Measurements from ENCODE around the gene PPARA.

PPARA gene

GRCh38 chr22:46214149-46214548 lies 63.8 kb downstream of the PPARA start:
- DNase-seq (ENCODE audit: low read depth), result no peak

GRCh38 chr22:46214616-46215015 lies 64.3 kb downstream of the PPARA start:
- no peak for DNase-seq (ENCODE audit: low read depth)

- no peak for DNase-seq (ENCODE audit: low read depth)
Observed at GRCh38 chr22:46219636-46220035, 69.3 kb downstream of the PPARA start.

GRCh38 chr22:46220921-46221320 lies 70.6 kb downstream of the PPARA start:
- no peak for DNase-seq (ENCODE audit: low read depth)

GRCh38 chr22:46224044-46224897 lies 73.9 kb downstream of the PPARA start:
- no peak for DNase-seq (ENCODE audit: low read depth)

GRCh38 chr22:46224898-46225290 lies 74.6 kb downstream of the PPARA start:
- no peak for DNase-seq (ENCODE audit: low read depth)

- DNase-seq (ENCODE audit: low read depth), result no peak
Observed at GRCh38 chr22:46225631-46226030, 75.3 kb downstream of the PPARA start.

GRCh38 chr22:46226577-46226976 lies 76.3 kb downstream of the PPARA start:
- no peak for DNase-seq (ENCODE audit: low read depth)

- no peak for DNase-seq (ENCODE audit: low read depth)
Observed at GRCh38 chr22:46229701-46230100, 79.4 kb downstream of the PPARA start.

- no peak for DNase-seq (ENCODE audit: low read depth)
Observed at GRCh38 chr22:46230262-46230901, 80.1 kb downstream of the PPARA start.

GRCh38 chr22:46233231-46233630 lies 82.9 kb downstream of the PPARA start:
- DNase-seq (ENCODE audit: low read depth), result no peak

GRCh38 chr22:46234969-46235368 lies 84.6 kb downstream of the PPARA start:
- DNase-seq (ENCODE audit: low read depth), result no peak

- DNase-seq (ENCODE audit: low read depth), result no peak
Observed at GRCh38 chr22:46237453-46238124, 87.3 kb downstream of the PPARA start.

- DNase-seq (ENCODE audit: low read depth), result no peak
Observed at GRCh38 chr22:46238541-46238940, 88.2 kb downstream of the PPARA start.

- DNase-seq (ENCODE audit: low read depth), result no peak
Observed at GRCh38 chr22:46239261-46240048, 89.1 kb downstream of the PPARA start.

GRCh38 chr22:46240073-46240472 lies 89.7 kb downstream of the PPARA start:
- no peak for DNase-seq (ENCODE audit: low read depth)

- no peak for DNase-seq (ENCODE audit: low read depth)
Observed at GRCh38 chr22:46240506-46240905, 90.2 kb downstream of the PPARA start.

- no peak for DNase-seq (ENCODE audit: low read depth)
Observed at GRCh38 chr22:46240907-46241306, 90.6 kb downstream of the PPARA start.

GRCh38 chr22:46241396-46242007 lies 91.2 kb downstream of the PPARA start:
- no peak for DNase-seq (ENCODE audit: low read depth)

- DNase-seq (ENCODE audit: low read depth), result no peak
Observed at GRCh38 chr22:46242076-46242475, 91.8 kb downstream of the PPARA start.

GRCh38 chr22:46244771-46245170 lies 94.4 kb downstream of the PPARA start:
- DNase-seq (ENCODE audit: low read depth), result no peak

GRCh38 chr22:46245511-46245910 lies 95.2 kb downstream of the PPARA start:
- DNase-seq (ENCODE audit: low read depth), result no peak
